ENCODE measurements around the gene ZSWIM1.

The ZSWIM1 gene

DNA sequence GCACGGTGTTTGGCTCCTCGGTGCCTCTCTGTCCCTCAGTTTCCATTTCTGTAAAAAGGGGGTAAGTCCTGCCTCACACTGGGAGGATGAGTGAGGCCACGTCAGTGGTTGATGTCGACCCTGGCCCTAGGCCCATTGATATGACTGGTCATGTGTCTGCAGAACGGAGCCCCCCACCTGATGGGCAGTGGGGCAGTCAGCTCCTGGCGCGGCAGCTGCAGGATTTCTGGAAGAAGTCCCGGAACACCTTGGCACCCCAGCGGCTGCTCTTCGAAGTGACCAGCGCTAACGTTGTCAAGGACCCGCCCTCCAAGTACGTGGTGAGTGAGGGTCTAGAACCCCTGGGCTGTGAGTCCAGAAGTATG lies 46.2 kb upstream of the ZSWIM1 start:
- TF ChIP-seq POLR2AphosphoS5 (IDR thresholded peaks at IDR 0.05; ENCODE audit: low read depth, low read length) (no peak), TAF1 (IDR thresholded peaks at IDR 0.05; ENCODE audit: borderline replicate concordance, insufficient read depth, low read length) (no peak), SIN3A (IDR thresholded peaks at IDR 0.05; ENCODE audit: borderline replicate concordance, insufficient read depth, low read length) (no peak), FOXP2 (optimal IDR thresholded peaks at IDR 0.05; ENCODE audit: borderline replicate concordance, extremely low read depth, extremely low read length, insufficient read depth) (no peak), REST (IDR thresholded peaks at IDR 0.05; ENCODE audit: insufficient read depth in 1 of 2, low read depth in 2 of 2, low read length in 2 of 2) (no peak)

DNA sequence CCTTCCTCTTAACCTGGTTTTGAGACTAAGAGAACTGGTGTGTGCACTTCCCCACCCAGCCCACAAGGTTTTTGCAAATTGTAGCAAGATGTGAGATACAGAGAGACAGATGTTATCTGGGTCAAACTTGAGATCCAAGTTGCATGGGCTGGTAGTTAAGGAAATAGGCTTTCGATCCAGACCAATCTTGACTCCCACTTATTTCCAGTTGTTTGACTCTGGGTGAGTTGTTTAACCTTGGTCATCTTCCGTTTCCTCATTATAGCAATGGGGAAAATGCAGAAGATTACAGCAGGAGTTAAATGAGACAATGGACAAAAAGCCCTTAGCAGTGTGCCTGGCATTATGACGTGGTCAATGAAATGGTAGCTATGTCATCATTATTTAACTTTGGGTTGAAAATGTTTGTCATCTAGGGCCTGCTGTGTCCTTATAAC lies 45.7 kb upstream of the ZSWIM1 start:
- 0 out of 2 replicates have a peak, but pooled peaks have one; percentile 34 for TF ChIP-seq SIN3A (IDR thresholded peaks at IDR 0.05; ENCODE audit: borderline replicate concordance, insufficient read depth, low read length)
- TF ChIP-seq REST (IDR thresholded peaks at IDR 0.05; ENCODE audit: insufficient read depth in 1 of 2, low read depth in 2 of 2, low read length in 2 of 2), result no peak

DNA sequence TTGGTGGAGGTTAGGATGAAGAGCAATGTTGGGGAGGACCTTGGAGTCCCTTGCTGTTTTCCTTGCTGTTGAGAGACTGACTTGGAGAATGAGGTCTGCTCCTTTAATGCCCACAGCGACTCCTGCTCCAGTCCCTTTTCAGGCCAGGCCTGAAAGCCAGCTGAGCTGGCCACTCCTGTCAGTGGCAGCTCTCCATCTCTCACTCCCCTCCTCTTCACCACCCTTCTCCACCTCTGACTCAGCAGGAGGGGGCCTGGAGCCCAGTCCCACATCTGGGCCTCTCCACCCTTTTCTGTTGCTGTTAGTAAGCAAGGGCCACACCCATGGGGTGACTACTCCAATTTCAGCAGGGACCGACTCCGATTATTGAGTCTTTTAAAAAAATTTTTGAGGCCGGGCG lies 45.2 kb upstream of the ZSWIM1 start:
- TF ChIP-seq SIN3A (IDR thresholded peaks at IDR 0.05; ENCODE audit: borderline replicate concordance, insufficient read depth, low read length) (no peak), REST (IDR thresholded peaks at IDR 0.05; ENCODE audit: insufficient read depth in 1 of 2, low read depth in 2 of 2, low read length in 2 of 2) (no peak), FOXP2 (optimal IDR thresholded peaks at IDR 0.05; ENCODE audit: borderline replicate concordance, extremely low read depth, extremely low read length, insufficient read depth) (no peak), TAF1 (IDR thresholded peaks at IDR 0.05; ENCODE audit: borderline replicate concordance, insufficient read depth, low read length) (no peak), POLR2AphosphoS5 (IDR thresholded peaks at IDR 0.05; ENCODE audit: low read depth, low read length) (no peak)

DNA sequence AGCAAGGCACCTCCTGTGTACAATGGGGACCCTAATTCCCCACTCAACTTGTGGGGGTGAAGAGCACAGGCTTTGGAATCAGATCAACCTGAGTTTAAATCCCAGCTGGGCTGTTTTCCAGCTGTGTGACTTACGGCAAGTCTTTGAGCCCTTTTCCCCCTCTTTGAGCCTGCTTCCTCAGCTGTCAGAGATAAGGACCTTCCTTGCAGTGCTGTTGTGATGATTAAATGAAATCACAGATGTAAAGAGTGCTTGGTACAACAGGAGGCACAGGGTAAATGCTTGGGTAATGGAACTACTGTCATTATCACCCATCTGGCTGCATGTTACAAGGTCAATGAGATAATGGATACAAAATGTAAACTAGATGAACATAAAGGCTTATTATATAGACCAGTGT lies 44.2 kb upstream of the ZSWIM1 start:
- TF ChIP-seq REST (IDR thresholded peaks at IDR 0.05; ENCODE audit: insufficient read depth in 1 of 2, low read depth in 2 of 2, low read length in 2 of 2), result no peak
- TF ChIP-seq POLR2AphosphoS5 (IDR thresholded peaks at IDR 0.05; ENCODE audit: low read depth, low read length), result no peak
- TF ChIP-seq SIN3A (IDR thresholded peaks at IDR 0.05; ENCODE audit: borderline replicate concordance, insufficient read depth, low read length), result no peak
- no peak for TF ChIP-seq TAF1 (IDR thresholded peaks at IDR 0.05; ENCODE audit: borderline replicate concordance, insufficient read depth, low read length)

GRCh38 chr20:45840700-45841198 lies 40.3 kb upstream of the ZSWIM1 start:
- no peak for TF ChIP-seq POLR2AphosphoS5 (IDR thresholded peaks at IDR 0.05; ENCODE audit: low read depth, low read length)
- TF ChIP-seq TAF1 (IDR thresholded peaks at IDR 0.05; ENCODE audit: borderline replicate concordance, insufficient read depth, low read length), result no peak
- TF ChIP-seq SIN3A (IDR thresholded peaks at IDR 0.05; ENCODE audit: borderline replicate concordance, insufficient read depth, low read length), result no peak
- TF ChIP-seq REST (IDR thresholded peaks at IDR 0.05; ENCODE audit: insufficient read depth in 1 of 2, low read depth in 2 of 2, low read length in 2 of 2), result no peak
- no peak for TF ChIP-seq FOXP2 (optimal IDR thresholded peaks at IDR 0.05; ENCODE audit: borderline replicate concordance, extremely low read depth, extremely low read length, insufficient read depth)
